Lower lobe of right lung (tissue), 2 donors: ENCODE results near the gene ELFN2. TPM values are rescaled to one million over a fixed set of nuclear protein-coding genes. Genes with fewer than 3 reads are reported as not detected.

Experiments
- ATAC-seq, 2 donors: fragments of 200-7000 bp; cut with Tn5 transposase; one replicate each; pipeline ENCODE4 v1.9.1; 2020 to 2022; ENCODE audit warnings: mild to moderate bottlenecking in 2 of 2, moderate library complexity in 2 of 2
- DNase-seq: peaks from one replicate; pipeline ENCODE4 v3.0.0-alpha.2; 2020
- H3K27ac ChIP-seq: fragments of 200-600 bp; one replicate; pipeline ENCODE4 v1.8.0; 2022
- H3K27me3 ChIP-seq: fragments of 200-600 bp; one replicate; pipeline ENCODE4 v1.8.0; 2022; ENCODE audit warnings: low read depth
- H3K36me3 ChIP-seq: fragments of 200-600 bp; one replicate; pipeline ENCODE4 v1.8.0; 2022; ENCODE audit warnings: mild to moderate bottlenecking
- H3K4me1 ChIP-seq: fragments of 200-600 bp; one replicate; pipeline ENCODE4 v1.8.0; 2022
- H3K4me3 ChIP-seq: fragments of 200-600 bp; one replicate; pipeline ENCODE4 v1.8.0; 2022; ENCODE audit warnings: mild to moderate bottlenecking
- H3K9me3 ChIP-seq: fragments of 200-600 bp; one replicate; pipeline ENCODE4 v1.8.0; 2022
- CTCF ChIP-seq: fragments of 200-600 bp; IDR thresholded peaks from one replicate; pipeline ENCODE4 v1.8.0; 2022; ENCODE audit warnings: antibody characterized with exemption, mild to moderate bottlenecking
- intact Hi-C: fragments of 100-400 bp; cut with DNase I; formaldehyde crosslinking; loops from one replicate; pipeline ENCODE4 v1.11.0; 2022
- total RNA-seq: library from RNA; stranded (reverse); fragmentation: NEBNext Ultra II Directional; extraction: Animal tissue kit (Norgen Biotek cat#: 25700); gene quantifications from one replicate; pipeline ENCODE4 v1.2.1, GENCODE V29; 2021
- donor health status: DM: no; HTN: yes; CAD: no; lungs with severe emphysema.

Gene ELFN2
- total RNA-seq, 1 donor from 2014 or later: 0.89 TPM

DNA sequence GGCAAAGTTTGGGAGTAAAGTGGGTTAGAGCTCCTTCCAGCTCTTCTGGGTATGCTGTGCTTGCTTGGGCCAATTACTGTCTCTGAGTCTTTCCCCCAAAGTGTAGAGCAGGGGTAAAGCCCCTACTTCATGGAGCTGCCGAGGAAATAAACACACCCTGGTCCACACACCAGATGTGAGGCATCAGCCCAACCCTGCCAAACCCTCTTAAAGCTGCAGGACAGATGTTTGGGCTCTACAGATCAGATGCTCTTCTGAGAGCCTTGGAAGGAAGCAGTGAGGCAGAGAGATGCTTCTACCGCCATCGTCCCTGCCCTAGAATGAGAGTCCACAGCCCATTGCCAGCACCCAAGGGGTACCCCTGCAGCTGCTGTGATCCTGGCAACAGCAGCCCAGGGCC, 64.7 kb downstream of the ELFN2 start:
- no peaks in the 10 kb centered on the region for H3K9me3 ChIP-seq
- H3K4me1 ChIP-seq: peaks cover 11% of the 10 kb centered on the region
- H3K36me3 ChIP-seq: no peaks in the 10 kb centered on the region
- DNase-seq (no peak), ATAC-seq (no peak)
- H3K27me3 ChIP-seq: peaks cover 3% of the 10 kb centered on the region
- no peak for TF ChIP-seq CTCF
- H3K4me3 ChIP-seq: no peak overlapping the region
- H3K27ac ChIP-seq: no peak overlapping the region
- intact Hi-C loops: no loop called here

GRCh38 chr22:37358917-37359316, 68.4 kb downstream of the ELFN2 start:
- no peaks in the 10 kb centered on the region for H3K9me3 ChIP-seq
- H3K36me3 ChIP-seq: no peaks in the 10 kb centered on the region
- H3K27ac ChIP-seq: no peak overlapping the region
- intact Hi-C loops: no loop called here
- no peak for ATAC-seq
- H3K4me1 ChIP-seq: no peaks in the 10 kb centered on the region
- no peak overlapping the region for H3K4me3 ChIP-seq
- TF ChIP-seq CTCF: no peak
- H3K27me3 ChIP-seq: peaks cover 5% of the 10 kb centered on the region
- no peak for DNase-seq

DNA sequence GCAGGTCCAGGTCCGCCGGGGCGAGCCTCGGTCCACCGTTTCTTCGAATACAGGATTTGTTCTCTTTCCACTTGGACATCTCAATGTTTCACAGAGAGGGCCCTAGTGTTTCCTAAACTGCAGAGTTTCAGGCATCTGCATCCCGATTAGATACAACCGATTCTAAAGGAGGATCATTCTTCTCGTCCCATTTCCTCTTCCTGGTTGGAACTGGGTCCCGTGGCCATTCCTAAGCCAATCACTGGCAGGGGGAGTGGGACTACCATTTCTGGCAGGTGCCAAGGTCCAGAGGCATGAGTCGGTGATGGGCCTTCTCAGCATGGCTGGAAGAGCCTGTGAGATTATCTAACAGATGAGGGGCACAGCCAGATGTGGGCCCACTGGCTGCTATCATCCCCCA, 68.9 kb downstream of the ELFN2 start:
- no peak for TF ChIP-seq CTCF
- Histone ChIP-seq H3K4me3 (no peak overlapping the region), H3K4me1 (no peaks in the 10 kb centered on the region), H3K27ac (no peak overlapping the region), H3K36me3 (no peaks in the 10 kb centered on the region), H3K9me3 (no peaks in the 10 kb centered on the region), H3K27me3 (peaks cover 9% of the 10 kb centered on the region)
- ATAC-seq (no peak), DNase-seq (no peak)
- intact Hi-C loops: no loop called here

DNA sequence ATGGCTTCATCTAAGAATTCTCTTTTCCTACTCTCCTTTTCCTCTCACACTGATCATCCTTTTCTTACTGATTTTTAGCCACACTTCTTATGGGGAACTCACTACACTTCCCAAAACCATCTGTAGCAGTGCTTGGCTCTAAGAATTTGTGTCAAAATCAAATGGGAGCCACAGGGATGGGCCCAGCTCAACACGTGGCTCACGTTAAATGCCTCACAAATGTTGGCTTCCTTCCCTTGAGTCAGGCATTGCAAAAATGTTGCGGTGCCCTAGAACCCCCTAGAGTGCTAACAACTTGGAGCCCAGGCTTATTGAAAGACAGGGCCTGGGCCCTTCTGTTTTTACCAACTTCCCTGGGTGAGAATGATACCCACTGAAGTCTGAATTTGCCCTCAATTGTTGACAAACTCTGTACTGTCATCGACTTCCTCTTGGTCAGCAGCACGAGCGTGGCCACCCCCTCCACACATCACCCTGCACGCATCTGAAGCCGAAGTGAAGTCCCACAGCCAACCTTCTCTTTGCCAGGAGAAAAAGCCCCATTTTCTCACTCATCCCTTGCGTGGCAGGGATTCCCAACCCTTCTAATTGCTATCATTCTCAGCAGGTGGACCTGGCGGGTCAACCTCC, 69.7 kb downstream of the ELFN2 start:
- Histone ChIP-seq H3K4me3 (no peak overlapping the region), H3K9me3 (no peaks in the 10 kb centered on the region), H3K4me1 (no peaks in the 10 kb centered on the region), H3K27me3 (peaks cover 12% of the 10 kb centered on the region), H3K27ac (no peak overlapping the region), H3K36me3 (no peaks in the 10 kb centered on the region)
- ATAC-seq: no peak
- DNase-seq: no peak
- intact Hi-C loops: no loop called here
- no peak for TF ChIP-seq CTCF

DNA sequence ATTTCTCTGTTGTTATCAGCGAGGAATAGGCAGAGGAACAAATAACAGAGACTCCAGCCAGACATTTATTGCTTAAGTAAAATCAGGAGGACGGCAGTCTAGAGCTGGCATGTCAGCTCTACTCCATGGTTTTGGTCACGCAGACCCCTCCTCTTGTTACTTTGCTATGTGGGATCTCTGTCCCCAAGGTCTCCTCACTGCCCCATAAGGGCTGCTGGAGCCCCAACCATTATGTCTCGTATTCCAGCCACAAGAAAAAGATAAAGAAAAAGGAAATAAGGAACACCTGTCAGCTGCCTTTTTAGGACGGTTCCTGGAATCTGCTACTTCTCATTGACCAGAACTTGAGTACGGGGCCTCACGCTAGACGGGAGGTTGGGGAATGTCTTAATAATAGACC, 70.4 kb downstream of the ELFN2 start:
- no peak overlapping the region for H3K27ac ChIP-seq
- DNase-seq: no peak
- no peaks in the 10 kb centered on the region for H3K36me3 ChIP-seq
- H3K4me3 ChIP-seq: no peak overlapping the region
- TF ChIP-seq CTCF: no peak
- no peak for ATAC-seq
- H3K27me3 ChIP-seq: peaks cover 12% of the 10 kb centered on the region
- H3K9me3 ChIP-seq: no peaks in the 10 kb centered on the region
- intact Hi-C loops: no loop called here
- no peaks in the 10 kb centered on the region for H3K4me1 ChIP-seq
